Measurements from ENCODE around the gene LRRC66. TPM values are rescaled to one million over a fixed set of nuclear protein-coding genes. Genes with fewer than 3 reads are reported as not detected.

LRRC66 gene
- polyA plus RNA-seq, 1 donor (not counting 4 experiments of a cell fraction or from before 2014, with no cell fraction given) = 0.28 TPM

GRCh38 chr4:51963841-51964517 is 56.2 kb downstream of the LRRC66 start:
- TF ChIP-seq EZH2 (IDR thresholded peaks at IDR 0.05; ENCODE audit: low read length) = no peak
- no peak overlapping the region for H2AFZ ChIP-seq (ENCODE audit: control insufficient read depth, low read length)
- peaks cover 3% of the 10 kb centered on the region for H3K4me1 ChIP-seq (ENCODE audit: control insufficient read depth, extremely low read depth, insufficient read depth, low read length)

GRCh38 chr4:51960486-51960885 is 59.7 kb downstream of the LRRC66 start:
- Histone ChIP-seq H3K4me2 (ENCODE audit: control insufficient read depth, extremely low read depth, insufficient read depth, low read depth, low read length) (no peak overlapping the region), H3K4me3 (ENCODE audit: control insufficient read depth in 2 of 3, extremely low read depth in 1 of 3, insufficient read depth in 2 of 3, low read depth in 1 of 3, low read length in 3 of 3) (no peak overlapping the region), H3K79me2 (ENCODE audit: control insufficient read depth, insufficient read depth, low read length) (no peaks in the 10 kb centered on the region), H3K9ac (ENCODE audit: control insufficient read depth, extremely low read depth, insufficient read depth, low read length) (no peak overlapping the region), H3K36me3 (ENCODE audit: control insufficient read depth in 2 of 2, extremely low read depth in 1 of 2, insufficient read depth in 2 of 2, low read length in 2 of 2) (no peaks in the 10 kb centered on the region), H3K27me3 (ENCODE audit: control insufficient read depth, extremely low read depth, insufficient read depth, low read length) (no peaks in the 10 kb centered on the region), H4K20me1 (ENCODE audit: control insufficient read depth, extremely low read depth, insufficient read depth, low read length) (no peaks in the 10 kb centered on the region), H3K4me1 (ENCODE audit: control insufficient read depth, extremely low read depth, insufficient read depth, low read length) (peaks cover 3% of the 10 kb centered on the region), H3K9me3 (ENCODE audit: control insufficient read depth, low read depth, low read length) (no peaks in the 10 kb centered on the region), H2AFZ (ENCODE audit: control insufficient read depth, low read length) (no peak overlapping the region), H3K27ac (ENCODE audit: control insufficient read depth, insufficient read depth, low read length) (no peak overlapping the region), H3K9me1 (ENCODE audit: control insufficient read depth, extremely low read depth, insufficient read depth, low read length) (no peaks in the 10 kb centered on the region)
- peak; percentile 20 for FAIRE-seq
- no peak for DNase-seq (ENCODE audit: low read depth, low spot score)
- dilution Hi-C loops (cut with MboI; ENCODE audit: extremely low pct_ligation_motif_present, low sequenced_read_pairs) = no loop called here
- TF ChIP-seq CTCF (optimal IDR thresholded peaks at IDR 0.05 in 1 of 3, IDR thresholded peaks at IDR 0.05 in 1 of 3, conservative IDR thresholded peaks at IDR 0.05 in 1 of 3; ENCODE audit: extremely low read depth in 1 of 3, insufficient read depth in 2 of 3, low read length in 3 of 3) (no peak), EZH2 (IDR thresholded peaks at IDR 0.05; ENCODE audit: low read length) (no peak)

More at GRCh38 chr4:51963841-51964517, 56.2 kb downstream of the LRRC66 start:
- Histone ChIP-seq H3K9ac (ENCODE audit: control insufficient read depth, extremely low read depth, insufficient read depth, low read length) (no peak overlapping the region), H3K9me3 (ENCODE audit: control insufficient read depth, low read depth, low read length) (no peaks in the 10 kb centered on the region), H3K27ac (ENCODE audit: control insufficient read depth, insufficient read depth, low read length) (no peak overlapping the region), H3K27me3 (ENCODE audit: control insufficient read depth, extremely low read depth, insufficient read depth, low read length) (no peaks in the 10 kb centered on the region), H3K79me2 (ENCODE audit: control insufficient read depth, insufficient read depth, low read length) (no peaks in the 10 kb centered on the region), H3K9me1 (ENCODE audit: control insufficient read depth, extremely low read depth, insufficient read depth, low read length) (no peaks in the 10 kb centered on the region), H4K20me1 (ENCODE audit: control insufficient read depth, extremely low read depth, insufficient read depth, low read length) (no peaks in the 10 kb centered on the region), H3K36me3 (ENCODE audit: control insufficient read depth in 2 of 2, extremely low read depth in 1 of 2, insufficient read depth in 2 of 2, low read length in 2 of 2) (no peaks in the 10 kb centered on the region), H3K4me2 (ENCODE audit: control insufficient read depth, extremely low read depth, insufficient read depth, low read depth, low read length) (no peak overlapping the region), H3K4me3 (ENCODE audit: control insufficient read depth in 2 of 3, extremely low read depth in 1 of 3, insufficient read depth in 2 of 3, low read depth in 1 of 3, low read length in 3 of 3) (no peak overlapping the region)
- DNase-seq (ENCODE audit: low read depth, low spot score) (no peak), FAIRE-seq (no peak)
- dilution Hi-C loops (cut with MboI; ENCODE audit: extremely low pct_ligation_motif_present, low sequenced_read_pairs) = no loop called here

Data from keratinocyte (primary cell).